ENCODE data around the gene OR2A42.
"Not testable (repeated sequence)": the region's sequence is repeated elsewhere in the genome, so short reads cannot be mapped to it uniquely, and the experiment has no call there.

DNA sequence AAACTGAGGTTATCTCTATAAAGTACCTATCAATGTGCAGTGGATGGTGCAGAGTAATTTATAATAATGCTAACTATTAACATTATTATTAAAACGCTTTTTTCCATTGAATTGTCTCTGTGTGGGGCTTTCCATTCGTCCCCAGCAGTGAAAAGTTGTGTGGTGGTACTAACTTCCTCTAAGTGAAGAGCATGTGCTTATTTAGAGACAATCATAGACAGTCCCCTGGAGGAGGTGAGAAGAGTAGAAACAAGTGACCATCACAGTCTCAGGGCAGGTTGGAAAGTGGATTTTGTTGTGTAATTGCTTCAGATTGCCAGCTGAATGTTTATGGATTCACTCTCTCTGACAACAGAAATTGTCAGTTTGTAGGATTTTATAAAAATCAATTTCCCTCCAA lies 8.4 kb downstream of the OR2A42 start:
- not testable (repeated sequence) for TF ChIP-seq EP300 (IDR thresholded peaks at IDR 0.05; ENCODE audit: low read depth); POLR2A (IDR thresholded peaks at IDR 0.05); POLR2AphosphoS5 (IDR thresholded peaks at IDR 0.05)
- TF ChIP-seq, protein P1, sequence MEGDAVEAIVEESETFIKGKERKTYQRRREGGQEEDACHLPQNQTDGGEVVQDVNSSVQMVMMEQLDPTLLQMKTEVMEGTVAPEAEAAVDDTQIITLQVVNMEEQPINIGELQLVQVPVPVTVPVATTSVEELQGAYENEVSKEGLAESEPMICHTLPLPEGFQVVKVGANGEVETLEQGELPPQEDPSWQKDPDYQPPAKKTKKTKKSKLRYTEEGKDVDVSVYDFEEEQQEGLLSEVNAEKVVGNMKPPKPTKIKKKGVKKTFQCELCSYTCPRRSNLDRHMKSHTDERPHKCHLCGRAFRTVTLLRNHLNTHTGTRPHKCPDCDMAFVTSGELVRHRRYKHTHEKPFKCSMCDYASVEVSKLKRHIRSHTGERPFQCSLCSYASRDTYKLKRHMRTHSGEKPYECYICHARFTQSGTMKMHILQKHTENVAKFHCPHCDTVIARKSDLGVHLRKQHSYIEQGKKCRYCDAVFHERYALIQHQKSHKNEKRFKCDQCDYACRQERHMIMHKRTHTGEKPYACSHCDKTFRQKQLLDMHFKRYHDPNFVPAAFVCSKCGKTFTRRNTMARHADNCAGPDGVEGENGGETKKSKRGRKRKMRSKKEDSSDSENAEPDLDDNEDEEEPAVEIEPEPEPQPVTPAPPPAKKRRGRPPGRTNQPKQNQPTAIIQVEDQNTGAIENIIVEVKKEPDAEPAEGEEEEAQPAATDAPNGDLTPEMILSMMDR (IDR thresholded peaks at IDR 0.05): not testable (repeated sequence)

Data from transverse colon (tissue), 4 donors.